ENCODE data around the gene TFPT. TPM values are rescaled to one million over a fixed set of nuclear protein-coding genes. Genes with fewer than 3 reads are reported as not detected.

Gene TFPT
- total RNA-seq, 1 donor from 2014 or later = 25.2 TPM

GRCh38 chr19:54073829-54074228 lies 41.6 kb downstream of the TFPT start:
- Histone ChIP-seq H3K27ac (ENCODE audit: low read depth, low read length) (no peak overlapping the region), H3K9ac (ENCODE audit: low read length) (no peak overlapping the region), H3K27me3 (ENCODE audit: insufficient read depth, low read length) (no peaks in the 10 kb centered on the region), H3K9me3 (ENCODE audit: insufficient read depth, low read depth, low read length) (no peaks in the 10 kb centered on the region), H3K79me2 (ENCODE audit: insufficient read depth, low read length) (no peaks in the 10 kb centered on the region), H3K4me1 (ENCODE audit: insufficient read depth, low read length) (no peaks in the 10 kb centered on the region), H3K4me2 (ENCODE audit: low read length) (no peak overlapping the region), H4K20me1 (ENCODE audit: insufficient read depth, low read length) (no peaks in the 10 kb centered on the region), H2AFZ (ENCODE audit: low read depth, low read length) (no peak overlapping the region), H3K4me3 (ENCODE audit: insufficient read depth, low read depth, low read length) (no peak overlapping the region), H3K36me3 (ENCODE audit: insufficient read depth, low read length) (no peaks in the 10 kb centered on the region)
- FAIRE-seq = no peak
- no peak overlapping the region for H3K4me3 Mint-ChIP-seq (ENCODE audit: unreplicated experiment)
- peaks cover 7% of the 10 kb centered on the region for H3K9me3 Mint-ChIP-seq (ENCODE audit: unreplicated experiment)
- H3K27me3 Mint-ChIP-seq (ENCODE audit: low read depth, unreplicated experiment) = peaks cover 14% of the 10 kb centered on the region
- TF ChIP-seq EZH2 (IDR thresholded peaks at IDR 0.05; ENCODE audit: insufficient read depth, low read length) = no peak
- TF ChIP-seq CTCF (IDR thresholded peaks at IDR 0.05; ENCODE audit: insufficient read depth, low read depth, low read length) = no peak
- H3K27ac Mint-ChIP-seq (ENCODE audit: unreplicated experiment) = no peak overlapping the region
- peaks cover 1% of the 10 kb centered on the region for H3K36me3 Mint-ChIP-seq (ENCODE audit: low read depth, unreplicated experiment)
- no peak for DNase-seq (ENCODE audit: low read depth)
- H3K4me1 Mint-ChIP-seq (ENCODE audit: low read depth, unreplicated experiment) = no peaks in the 10 kb centered on the region

- Histone ChIP-seq H3K27ac (ENCODE audit: low read depth, low read length) (no peak overlapping the region), H3K4me3 (ENCODE audit: insufficient read depth, low read depth, low read length) (no peak overlapping the region), H3K4me1 (ENCODE audit: insufficient read depth, low read length) (no peaks in the 10 kb centered on the region), H2AFZ (ENCODE audit: low read depth, low read length) (no peak overlapping the region), H3K4me2 (ENCODE audit: low read length) (no peak overlapping the region), H3K9me3 (ENCODE audit: insufficient read depth, low read depth, low read length) (no peaks in the 10 kb centered on the region), H4K20me1 (ENCODE audit: insufficient read depth, low read length) (no peaks in the 10 kb centered on the region), H3K9ac (ENCODE audit: low read length) (no peak overlapping the region), H3K79me2 (ENCODE audit: insufficient read depth, low read length) (no peaks in the 10 kb centered on the region), H3K36me3 (ENCODE audit: insufficient read depth, low read length) (no peaks in the 10 kb centered on the region), H3K27me3 (ENCODE audit: insufficient read depth, low read length) (no peaks in the 10 kb centered on the region)
- no peaks in the 10 kb centered on the region for H3K4me1 Mint-ChIP-seq (ENCODE audit: low read depth, unreplicated experiment)
- H3K36me3 Mint-ChIP-seq (ENCODE audit: low read depth, unreplicated experiment) = no peaks in the 10 kb centered on the region
- peaks cover 13% of the 10 kb centered on the region for H3K27me3 Mint-ChIP-seq (ENCODE audit: low read depth, unreplicated experiment)
- DNase-seq (ENCODE audit: low read depth) (no peak), FAIRE-seq (no peak)
- TF ChIP-seq CTCF (IDR thresholded peaks at IDR 0.05; ENCODE audit: insufficient read depth, low read depth, low read length) (no peak), EZH2 (IDR thresholded peaks at IDR 0.05; ENCODE audit: insufficient read depth, low read length) (no peak)
- H3K27ac Mint-ChIP-seq (ENCODE audit: unreplicated experiment) = no peak overlapping the region
- peaks cover 13% of the 10 kb centered on the region for H3K9me3 Mint-ChIP-seq (ENCODE audit: unreplicated experiment)
- no peak overlapping the region for H3K4me3 Mint-ChIP-seq (ENCODE audit: unreplicated experiment)
Measured at GRCh38 chr19:54069470-54069869, 46.0 kb downstream of the TFPT start.

- TF ChIP-seq CTCF (IDR thresholded peaks at IDR 0.05; ENCODE audit: insufficient read depth, low read depth, low read length) (no peak), EZH2 (IDR thresholded peaks at IDR 0.05; ENCODE audit: insufficient read depth, low read length) (no peak)
- Histone ChIP-seq H3K27me3 (ENCODE audit: insufficient read depth, low read length) (no peaks in the 10 kb centered on the region), H2AFZ (ENCODE audit: low read depth, low read length) (no peak within 1 kb of the TSS), H3K4me1 (ENCODE audit: insufficient read depth, low read length) (no peaks in the 10 kb centered on the region), H3K9ac (ENCODE audit: low read length) (no peak within 1 kb of the TSS), H4K20me1 (ENCODE audit: insufficient read depth, low read length) (no peaks in the 10 kb centered on the region), H3K36me3 (ENCODE audit: insufficient read depth, low read length) (no peaks in the 10 kb centered on the region), H3K4me3 (ENCODE audit: insufficient read depth, low read depth, low read length) (no peak within 1 kb of the TSS), H3K27ac (ENCODE audit: low read depth, low read length) (no peak within 1 kb of the TSS), H3K4me2 (ENCODE audit: low read length) (no peak within 1 kb of the TSS), H3K9me3 (ENCODE audit: insufficient read depth, low read depth, low read length) (no peaks in the 10 kb centered on the region), H3K79me2 (ENCODE audit: insufficient read depth, low read length) (no peaks in the 10 kb centered on the region)
- DNase-seq (ENCODE audit: low read depth) = no peak
- FAIRE-seq = no peak
- no peaks in the 10 kb centered on the region for H3K36me3 Mint-ChIP-seq (ENCODE audit: low read depth, unreplicated experiment)
- H3K4me3 Mint-ChIP-seq (ENCODE audit: unreplicated experiment) = no peak within 1 kb of the TSS
- no peaks in the 10 kb centered on the region for H3K4me1 Mint-ChIP-seq (ENCODE audit: low read depth, unreplicated experiment)
- peaks cover 14% of the 10 kb centered on the region for H3K27me3 Mint-ChIP-seq (ENCODE audit: low read depth, unreplicated experiment)
- no peak within 1 kb of the TSS for H3K27ac Mint-ChIP-seq (ENCODE audit: unreplicated experiment)
- peaks cover 7% of the 10 kb centered on the region for H3K9me3 Mint-ChIP-seq (ENCODE audit: unreplicated experiment)
Measured at GRCh38 chr19:54063350-54064116, 51.9 kb downstream of the TFPT start, which contains the start of gene VSTM1. TSS of gene VSTM1 (minus strand) at chr19:54063897. CDS start at chr19:54063777, 120 bp downstream.
